Measurements from ENCODE around the gene CCDC92. TPM values are rescaled to one million over a fixed set of nuclear protein-coding genes. Genes with fewer than 3 reads are reported as not detected.
"Not testable (repeated sequence)": the region's sequence is repeated elsewhere in the genome, so short reads cannot be mapped to it uniquely, and the experiment has no call there.

The CCDC92 gene
- total RNA-seq, 1 donor from 2014 or later: 8.3 TPM

DNA sequence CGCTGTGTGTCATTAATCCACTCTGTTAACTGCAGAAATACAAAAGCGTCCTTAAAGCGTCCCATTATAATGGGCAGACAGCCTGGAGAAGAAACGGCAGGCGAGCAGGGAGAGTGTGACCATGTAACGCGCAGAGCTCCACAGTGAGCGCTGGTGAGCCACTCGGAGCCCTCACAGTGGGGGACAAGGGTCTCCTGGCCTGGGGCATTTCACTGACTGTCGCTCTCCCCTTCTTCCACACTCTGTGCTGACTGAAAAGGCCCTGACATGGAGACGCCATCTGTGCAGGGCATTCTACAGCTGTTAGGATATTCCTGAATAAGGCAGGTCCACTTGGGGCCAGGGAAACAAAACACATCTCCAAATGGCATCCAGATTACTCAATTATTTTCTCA lies 24.2 kb downstream of the CCDC92 start:
- H3K27ac Mint-ChIP-seq: no peak overlapping the region
- no peaks in the 10 kb centered on the region for H3K4me1 Mint-ChIP-seq (ENCODE audit: low read depth)
- no peak overlapping the region for H3K4me3 Mint-ChIP-seq
- intact Hi-C loops (cut with micrococcal nuclease): no loop called here
- H3K36me3 Mint-ChIP-seq (ENCODE audit: low read depth): peaks cover 1% of the 10 kb centered on the region
- H3K9me3 Mint-ChIP-seq: no peaks in the 10 kb centered on the region
- DNase-seq (ENCODE audit: low spot score): no peak
- H3K27me3 Mint-ChIP-seq (ENCODE audit: insufficient read depth): peaks cover 2% of the 10 kb centered on the region

DNA sequence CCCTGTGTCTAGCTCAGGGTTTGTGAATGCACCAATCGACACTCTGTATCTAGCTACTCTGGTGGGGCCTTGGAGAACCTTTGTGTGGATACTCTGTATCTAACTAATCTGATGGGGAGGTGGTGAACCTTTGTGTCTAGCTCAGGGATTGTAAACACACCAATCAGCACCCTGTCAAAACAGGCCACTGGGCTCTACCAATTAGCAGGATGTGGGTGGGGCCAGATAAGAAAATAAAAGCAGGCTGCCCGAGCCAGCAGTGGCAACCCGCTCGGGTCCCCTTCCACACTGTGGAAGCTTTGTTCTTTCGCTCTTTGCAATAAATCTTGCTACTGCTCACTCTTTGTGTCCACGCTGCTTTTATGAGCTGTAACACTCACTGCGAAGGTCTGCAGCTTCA lies 25.1 kb downstream of the CCDC92 start:
- intact Hi-C loops (cut with micrococcal nuclease); H3K27me3 Mint-ChIP-seq (ENCODE audit: insufficient read depth); H3K9me3 Mint-ChIP-seq; H3K4me1 Mint-ChIP-seq (ENCODE audit: low read depth); H3K36me3 Mint-ChIP-seq (ENCODE audit: low read depth); H3K4me3 Mint-ChIP-seq; DNase-seq (ENCODE audit: low spot score); H3K27ac Mint-ChIP-seq: not testable (repeated sequence)

DNA sequence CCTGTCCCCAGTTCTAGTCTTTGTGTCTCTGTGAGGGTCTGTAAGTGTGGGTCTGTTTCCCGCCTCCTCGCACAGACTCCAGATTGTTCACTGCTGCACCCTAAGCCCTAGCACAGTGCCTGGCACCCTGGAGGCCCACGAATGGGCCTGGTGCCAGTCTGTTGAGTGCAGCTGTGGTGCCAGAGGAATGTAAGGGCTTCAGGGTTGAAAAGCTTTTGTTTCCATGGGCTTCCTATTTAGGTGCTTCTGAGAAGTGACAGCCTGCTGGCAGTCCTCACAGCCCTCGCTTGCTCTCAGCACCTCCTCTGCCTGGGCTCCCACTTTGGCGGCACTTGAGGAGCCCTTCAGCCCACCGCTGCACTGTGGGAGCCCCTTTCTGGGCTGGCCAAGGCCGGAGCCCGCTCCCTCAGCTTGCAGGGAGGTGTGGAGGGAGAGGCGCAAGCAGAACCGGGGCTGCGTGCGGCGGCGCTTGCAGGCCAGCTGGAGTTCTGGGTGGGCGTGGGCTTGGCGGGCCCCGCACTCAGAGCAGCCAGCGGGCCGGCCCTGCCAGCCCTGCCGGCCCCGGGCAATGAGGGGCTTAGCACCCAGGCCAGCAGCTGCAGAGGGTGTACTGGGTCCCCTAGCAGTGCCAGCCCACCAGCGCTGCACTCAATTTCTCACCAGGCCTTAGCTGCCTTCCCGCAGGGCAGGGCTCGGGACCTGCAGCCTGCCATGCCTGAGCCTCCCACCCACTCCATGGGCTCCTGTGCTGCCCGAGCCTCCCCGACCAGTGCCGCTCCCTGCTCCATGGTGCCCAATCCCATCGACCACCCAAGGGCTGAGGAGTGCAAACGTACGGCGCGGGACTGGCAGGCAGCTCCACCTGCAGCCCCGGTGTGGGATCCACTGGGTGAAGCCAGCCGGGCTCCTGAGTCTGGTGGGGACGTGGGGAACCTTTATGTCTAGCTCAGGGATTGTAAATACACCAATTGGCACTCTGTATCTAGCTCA lies 25.8 kb downstream of the CCDC92 start:
- H3K9me3 Mint-ChIP-seq; DNase-seq (ENCODE audit: low spot score); H3K4me3 Mint-ChIP-seq; intact Hi-C loops (cut with micrococcal nuclease); H3K27me3 Mint-ChIP-seq (ENCODE audit: insufficient read depth); H3K36me3 Mint-ChIP-seq (ENCODE audit: low read depth); H3K27ac Mint-ChIP-seq; H3K4me1 Mint-ChIP-seq (ENCODE audit: low read depth): not testable (repeated sequence)

GRCh38 chr12:123946152-123946515 lies 26.5 kb downstream of the CCDC92 start:
- H3K4me3 Mint-ChIP-seq: no peak overlapping the region
- no peak for DNase-seq (ENCODE audit: low spot score)
- intact Hi-C loops (cut with micrococcal nuclease): no loop called here
- no peak overlapping the region for H3K27ac Mint-ChIP-seq
- no peaks in the 10 kb centered on the region for H3K4me1 Mint-ChIP-seq (ENCODE audit: low read depth)
- H3K36me3 Mint-ChIP-seq (ENCODE audit: low read depth): peaks cover 11% of the 10 kb centered on the region
- no peaks in the 10 kb centered on the region for H3K27me3 Mint-ChIP-seq (ENCODE audit: insufficient read depth)
- no peaks in the 10 kb centered on the region for H3K9me3 Mint-ChIP-seq

GRCh38 chr12:123945287-123946151 lies 27.1 kb downstream of the CCDC92 start:
- H3K4me1 Mint-ChIP-seq (ENCODE audit: low read depth): no peaks in the 10 kb centered on the region
- no peak for DNase-seq (ENCODE audit: low spot score)
- no peaks in the 10 kb centered on the region for H3K9me3 Mint-ChIP-seq
- H3K27me3 Mint-ChIP-seq (ENCODE audit: insufficient read depth): no peaks in the 10 kb centered on the region
- H3K27ac Mint-ChIP-seq: no peak overlapping the region
- no peak overlapping the region for H3K4me3 Mint-ChIP-seq
- peaks cover 11% of the 10 kb centered on the region for H3K36me3 Mint-ChIP-seq (ENCODE audit: low read depth)
- intact Hi-C loops (cut with micrococcal nuclease): no loop called here

- Mint-ChIP-seq H3K36me3 (ENCODE audit: low read depth) (peaks cover 11% of the 10 kb centered on the region), H3K4me3 (no peak overlapping the region), H3K27me3 (ENCODE audit: insufficient read depth) (no peaks in the 10 kb centered on the region), H3K9me3 (no peaks in the 10 kb centered on the region), H3K4me1 (ENCODE audit: low read depth) (no peaks in the 10 kb centered on the region), H3K27ac (no peak overlapping the region)
- DNase-seq (ENCODE audit: low spot score): no peak
- intact Hi-C loops (cut with micrococcal nuclease): no loop called here
Observed at GRCh38 chr12:123944696-123945095, 27.9 kb downstream of the CCDC92 start.

DNA sequence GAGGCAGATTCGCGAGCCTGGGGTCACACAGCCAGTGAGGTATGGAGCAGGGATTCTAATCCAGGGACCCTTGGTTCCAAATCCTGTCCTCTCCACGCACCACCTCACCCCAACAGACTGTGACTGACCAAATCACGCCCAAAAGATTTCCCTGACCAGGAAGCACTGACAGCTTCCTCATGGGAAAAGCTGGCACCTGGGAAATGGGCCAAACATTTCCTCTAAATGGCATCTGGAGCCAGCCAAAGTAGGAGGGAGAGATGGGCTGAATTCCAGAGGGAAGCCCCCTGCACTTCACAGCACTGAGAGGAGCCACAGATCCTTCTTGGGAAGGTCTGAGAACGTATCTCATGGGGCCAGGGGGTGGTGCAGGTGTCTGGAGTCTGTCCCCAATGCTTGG lies 28.8 kb downstream of the CCDC92 start:
- H3K9me3 Mint-ChIP-seq: no peaks in the 10 kb centered on the region

DNA sequence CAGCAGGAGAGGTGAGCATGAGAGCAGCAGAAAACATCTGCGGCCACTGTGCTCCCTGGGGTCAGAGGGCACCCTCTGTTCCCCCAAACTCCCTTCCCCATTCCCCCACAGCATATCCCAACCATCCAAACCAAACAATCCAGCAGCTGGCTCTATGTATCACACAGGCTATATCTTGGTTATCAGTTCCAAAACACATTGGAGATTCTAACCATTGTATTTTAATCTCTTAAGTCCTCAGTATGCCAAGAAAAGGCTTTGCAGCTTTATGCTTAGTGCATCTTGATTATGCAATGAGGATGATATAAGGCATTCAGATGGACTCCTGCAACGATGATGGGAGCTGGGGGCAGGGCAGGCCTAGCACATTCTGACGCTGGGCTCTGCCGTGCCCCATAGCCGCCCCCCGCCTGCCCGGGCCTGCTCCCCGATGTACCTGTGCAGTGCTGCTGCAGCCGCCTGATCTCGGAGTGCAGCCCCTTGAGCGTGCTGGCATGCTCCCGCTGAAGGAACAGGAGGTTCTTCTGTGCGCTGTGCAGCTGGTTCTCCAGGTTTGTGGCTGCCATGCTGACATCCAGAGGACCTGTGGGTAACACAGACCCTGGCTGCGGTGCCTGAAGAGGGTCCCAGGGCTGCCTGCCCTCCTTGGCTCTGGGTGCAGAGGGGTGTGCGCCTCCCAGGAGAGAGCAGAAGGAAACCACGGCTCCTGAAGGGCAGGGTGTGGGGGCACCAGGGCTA lies 29.6 kb downstream of the CCDC92 start:
- Mint-ChIP-seq H3K9me3 (no peaks in the 10 kb centered on the region), H3K4me1 (ENCODE audit: low read depth) (peaks cover 12% of the 10 kb centered on the region), H3K4me3 (no peak overlapping the region), H3K27me3 (ENCODE audit: insufficient read depth) (no peaks in the 10 kb centered on the region), H3K27ac (no peak overlapping the region), H3K36me3 (ENCODE audit: low read depth) (peaks cover 11% of the 10 kb centered on the region)
- DNase-seq (ENCODE audit: low spot score): no peak
- intact Hi-C loops (cut with micrococcal nuclease): no loop called here

More for the DNA sequence above, 28.8 kb downstream of the CCDC92 start:
- peaks cover 5% of the 10 kb centered on the region for H3K4me1 Mint-ChIP-seq (ENCODE audit: low read depth)
- intact Hi-C loops (cut with micrococcal nuclease): no loop called here
- H3K36me3 Mint-ChIP-seq (ENCODE audit: low read depth): peaks cover 11% of the 10 kb centered on the region
- no peak overlapping the region for H3K27ac Mint-ChIP-seq
- no peaks in the 10 kb centered on the region for H3K27me3 Mint-ChIP-seq (ENCODE audit: insufficient read depth)
- no peak overlapping the region for H3K4me3 Mint-ChIP-seq
- no peak for DNase-seq (ENCODE audit: low spot score)

DNA sequence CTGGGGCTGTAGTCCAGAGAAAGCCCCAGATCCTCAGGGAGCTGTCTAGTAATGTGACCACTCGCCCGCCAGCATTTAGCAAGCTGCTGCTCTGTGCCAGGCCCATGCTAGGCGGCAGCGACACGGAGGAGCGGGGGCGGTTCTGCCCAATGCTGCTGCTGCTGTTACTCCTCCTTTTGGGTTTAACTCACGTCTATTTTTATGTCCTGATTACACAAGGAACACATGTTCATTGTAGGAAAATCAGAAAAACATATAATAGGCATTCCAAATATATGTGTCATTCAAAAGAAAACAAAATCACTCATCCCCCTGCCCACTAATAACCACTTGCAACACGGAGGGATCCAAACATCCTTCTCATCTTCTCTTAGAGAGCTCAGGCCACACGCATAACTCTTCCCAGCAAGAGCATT lies 30.4 kb downstream of the CCDC92 start:
- Mint-ChIP-seq H3K27ac (no peak overlapping the region), H3K9me3 (no peaks in the 10 kb centered on the region), H3K4me3 (no peak overlapping the region), H3K4me1 (ENCODE audit: low read depth) (peaks cover 21% of the 10 kb centered on the region), H3K36me3 (ENCODE audit: low read depth) (peaks cover 14% of the 10 kb centered on the region), H3K27me3 (ENCODE audit: insufficient read depth) (no peaks in the 10 kb centered on the region)
- DNase-seq (ENCODE audit: low spot score): no peak
- intact Hi-C loops (cut with micrococcal nuclease): no loop called here

GRCh38 chr12:123941624-123942237 lies 30.9 kb downstream of the CCDC92 start:
- Mint-ChIP-seq H3K27me3 (ENCODE audit: insufficient read depth) (no peaks in the 10 kb centered on the region), H3K36me3 (ENCODE audit: low read depth) (peaks cover 14% of the 10 kb centered on the region), H3K27ac (no peak overlapping the region), H3K4me1 (ENCODE audit: low read depth) (peaks cover 21% of the 10 kb centered on the region), H3K9me3 (no peaks in the 10 kb centered on the region), H3K4me3 (no peak overlapping the region)
- intact Hi-C loops (cut with micrococcal nuclease): no loop called here
- no peak for DNase-seq (ENCODE audit: low spot score)

DNA sequence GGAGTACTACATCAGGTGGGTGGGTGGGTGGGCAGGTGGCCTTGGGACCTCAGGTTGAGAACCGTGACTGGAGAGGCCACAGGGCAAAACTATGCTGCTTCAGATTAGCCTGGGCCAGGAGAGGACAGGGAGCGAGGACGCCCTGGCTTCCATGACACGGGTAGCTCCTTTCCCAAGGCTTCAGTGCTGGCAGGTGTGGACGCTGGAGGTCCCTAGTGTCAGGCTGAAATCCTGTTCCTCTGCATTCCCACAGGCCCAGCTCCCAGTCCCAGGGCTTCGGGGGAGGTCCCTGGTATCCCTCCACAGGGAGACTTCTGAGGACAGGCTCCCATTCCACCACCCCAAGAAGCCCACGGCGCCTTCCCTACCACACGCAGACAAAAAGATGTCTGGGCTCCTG lies 31.6 kb downstream of the CCDC92 start:
- H3K4me3 Mint-ChIP-seq: no peak overlapping the region
- no peak for DNase-seq (ENCODE audit: low spot score)
- no peaks in the 10 kb centered on the region for H3K9me3 Mint-ChIP-seq
- no peaks in the 10 kb centered on the region for H3K27me3 Mint-ChIP-seq (ENCODE audit: insufficient read depth)
- peaks cover 18% of the 10 kb centered on the region for H3K36me3 Mint-ChIP-seq (ENCODE audit: low read depth)
- peaks cover 21% of the 10 kb centered on the region for H3K4me1 Mint-ChIP-seq (ENCODE audit: low read depth)
- no peak overlapping the region for H3K27ac Mint-ChIP-seq
- intact Hi-C loops (cut with micrococcal nuclease): no loop called here

DNA sequence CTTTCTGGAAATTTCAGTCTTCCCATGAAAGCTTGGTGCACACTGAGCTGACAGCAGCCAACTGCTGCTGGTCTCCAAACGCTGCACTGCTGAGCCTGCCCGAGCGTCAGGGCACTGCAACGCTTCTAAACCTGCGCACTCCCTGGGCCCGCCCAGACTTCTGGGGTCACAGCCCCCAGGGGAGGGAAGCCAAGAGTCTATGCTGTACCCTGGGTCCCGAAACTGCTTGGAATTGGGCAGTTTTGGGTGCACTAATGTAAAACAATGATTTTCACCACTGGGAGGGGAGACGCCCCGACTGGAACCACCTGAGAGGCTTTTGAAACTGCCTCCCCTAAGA lies 32.0 kb downstream of the CCDC92 start:
- Mint-ChIP-seq H3K27me3 (ENCODE audit: insufficient read depth) (no peaks in the 10 kb centered on the region), H3K4me1 (ENCODE audit: low read depth) (peaks cover 21% of the 10 kb centered on the region), H3K9me3 (no peaks in the 10 kb centered on the region), H3K36me3 (ENCODE audit: low read depth) (peaks cover 17% of the 10 kb centered on the region), H3K4me3 (no peak overlapping the region), H3K27ac (no peak overlapping the region)
- DNase-seq (ENCODE audit: low spot score): no peak
- intact Hi-C loops (cut with micrococcal nuclease): no loop called here
